Stromal cell of bone marrow (primary cell): ENCODE measurements around the gene RPL38.

Source experiments
- DNase-seq: peaks from one replicate; pipeline ENCODE4 v3.0.0-alpha.2; 2012; ENCODE audit warnings: low read depth

The RPL38 gene

GRCh38 chr17:74250324-74250995 lies 47.0 kb downstream of the RPL38 start:
- no peak for DNase-seq

GRCh38 chr17:74251051-74251450 lies 47.6 kb downstream of the RPL38 start:
- DNase-seq, result no peak

- no peak for DNase-seq
These were observed 48.1 kb downstream of the RPL38 start for GRCh38 chr17:74251569-74251968.

- DNase-seq, result no peak
These were observed 48.7 kb downstream of the RPL38 start for GRCh38 chr17:74252211-74252610.

- DNase-seq, result no peak
These were observed 49.6 kb downstream of the RPL38 start for GRCh38 chr17:74253036-74253435.

GRCh38 chr17:74257311-74257710 lies 53.8 kb downstream of the RPL38 start:
- DNase-seq, result no peak

- no peak for DNase-seq
These were observed 56.4 kb downstream of the RPL38 start for GRCh38 chr17:74259667-74260524.
